Measurements from ENCODE around the gene ATP5ME.
"Not testable (repeated sequence)": the region's sequence is repeated elsewhere in the genome, so short reads cannot be mapped to it uniquely, and the experiment has no call there.

The ATP5ME gene

GRCh38 chr4:704971-705277 is 30.8 kb upstream of the ATP5ME start:
- DNase-seq, result no peak

GRCh38 chr4:704198-704891 is 30.3 kb upstream of the ATP5ME start:
- no peak for DNase-seq

GRCh38 chr4:703336-704197 is 29.5 kb upstream of the ATP5ME start:
- no peak for DNase-seq

DNA sequence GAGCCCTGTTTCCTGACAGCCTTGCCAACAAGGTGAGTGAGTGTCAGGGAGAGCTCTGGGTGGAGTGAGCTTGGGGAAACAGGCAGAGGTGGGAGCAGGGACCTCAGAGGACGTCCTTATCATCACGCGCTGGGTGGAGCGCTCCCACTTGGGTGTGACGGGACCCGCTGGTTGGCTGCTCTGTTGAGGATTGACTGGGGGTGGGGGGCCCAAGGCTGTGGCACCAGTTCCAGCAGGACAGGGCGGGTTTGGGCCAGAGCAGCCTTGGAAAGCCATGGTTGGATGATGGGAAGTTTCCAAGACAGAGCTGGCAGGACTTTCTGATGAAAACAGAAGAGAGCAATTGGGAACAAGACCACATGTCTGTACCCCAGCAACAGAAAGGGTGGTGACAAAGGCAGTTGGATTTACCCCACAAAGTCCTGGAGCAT is 28.6 kb upstream of the ATP5ME start:
- no peak for DNase-seq

GRCh38 chr4:700587-701264 is 26.6 kb upstream of the ATP5ME start:
- DNase-seq, result no peak

GRCh38 chr4:699816-700580 is 25.9 kb upstream of the ATP5ME start:
- no peak for DNase-seq

DNA sequence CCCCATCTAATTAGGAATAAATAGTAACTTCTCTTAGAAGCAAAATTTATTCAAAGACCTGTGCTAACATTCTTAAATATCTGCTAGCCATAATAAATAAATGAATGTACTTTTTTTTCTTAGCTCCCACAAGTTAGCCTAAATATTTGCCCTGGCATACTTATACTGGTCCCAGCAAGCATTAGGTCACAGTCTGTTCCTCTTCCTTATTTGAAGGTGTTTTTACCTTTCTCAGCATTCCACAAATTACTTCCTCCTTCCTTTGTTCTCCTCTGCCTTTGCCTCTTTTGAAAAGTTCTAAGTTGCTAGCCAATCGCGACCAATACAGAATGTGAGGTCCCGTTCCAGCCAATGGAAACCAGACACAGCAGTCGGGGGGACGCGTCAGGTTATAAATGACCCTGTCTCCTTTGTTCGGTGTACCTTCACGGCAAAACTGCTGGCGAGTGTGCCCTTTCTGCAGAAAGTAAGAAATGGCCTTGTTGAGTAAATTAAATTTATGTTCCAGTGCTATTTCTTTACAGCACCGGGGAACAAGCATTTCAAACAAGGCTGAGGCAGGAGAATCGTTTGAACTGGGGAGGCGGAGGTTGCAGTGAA is 20.4 kb upstream of the ATP5ME start:
- DNase-seq, result not testable (repeated sequence)

DNA sequence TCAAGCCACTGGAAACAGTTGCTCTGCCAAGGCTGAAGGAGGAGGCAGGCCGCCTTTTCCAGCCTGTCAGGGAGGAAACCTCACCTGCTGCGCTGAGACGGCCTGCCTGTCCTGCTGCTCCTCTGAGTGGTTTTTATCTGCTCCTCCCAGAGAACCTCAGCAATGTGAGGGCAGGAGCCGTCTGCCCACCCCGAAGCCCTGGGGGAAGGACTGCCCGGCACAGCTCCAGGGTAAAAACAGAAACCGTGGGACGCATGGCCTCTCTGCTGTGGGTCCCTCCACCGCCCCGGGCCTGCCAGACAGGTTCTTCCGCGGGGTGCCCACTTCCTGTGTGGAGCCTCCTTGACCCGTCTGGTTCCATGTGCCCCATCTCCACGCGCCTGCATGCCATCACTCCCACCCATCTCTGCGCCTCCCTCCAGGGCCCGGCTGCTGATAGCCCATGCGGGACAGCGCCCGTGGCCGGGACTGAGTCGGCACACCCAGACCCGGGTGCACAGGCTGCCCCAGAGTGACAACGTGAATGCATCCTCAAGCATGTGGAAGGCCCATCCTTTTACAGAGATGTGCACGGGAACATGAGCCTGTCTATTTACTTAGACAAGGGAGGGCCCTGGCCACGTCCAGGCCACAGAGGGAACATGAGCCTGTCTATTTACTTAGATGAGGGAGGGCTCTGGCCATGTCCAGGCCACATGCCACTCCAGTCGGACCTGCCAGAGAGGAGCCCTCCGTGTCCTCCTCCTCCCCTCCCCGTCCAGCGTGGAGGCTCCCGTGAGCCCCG is 18.9 kb upstream of the ATP5ME start:
- DNase-seq, result no peak

- no peak for DNase-seq
These were observed 15.6 kb upstream of the ATP5ME start for GRCh38 chr4:689723-690122.

DNA sequence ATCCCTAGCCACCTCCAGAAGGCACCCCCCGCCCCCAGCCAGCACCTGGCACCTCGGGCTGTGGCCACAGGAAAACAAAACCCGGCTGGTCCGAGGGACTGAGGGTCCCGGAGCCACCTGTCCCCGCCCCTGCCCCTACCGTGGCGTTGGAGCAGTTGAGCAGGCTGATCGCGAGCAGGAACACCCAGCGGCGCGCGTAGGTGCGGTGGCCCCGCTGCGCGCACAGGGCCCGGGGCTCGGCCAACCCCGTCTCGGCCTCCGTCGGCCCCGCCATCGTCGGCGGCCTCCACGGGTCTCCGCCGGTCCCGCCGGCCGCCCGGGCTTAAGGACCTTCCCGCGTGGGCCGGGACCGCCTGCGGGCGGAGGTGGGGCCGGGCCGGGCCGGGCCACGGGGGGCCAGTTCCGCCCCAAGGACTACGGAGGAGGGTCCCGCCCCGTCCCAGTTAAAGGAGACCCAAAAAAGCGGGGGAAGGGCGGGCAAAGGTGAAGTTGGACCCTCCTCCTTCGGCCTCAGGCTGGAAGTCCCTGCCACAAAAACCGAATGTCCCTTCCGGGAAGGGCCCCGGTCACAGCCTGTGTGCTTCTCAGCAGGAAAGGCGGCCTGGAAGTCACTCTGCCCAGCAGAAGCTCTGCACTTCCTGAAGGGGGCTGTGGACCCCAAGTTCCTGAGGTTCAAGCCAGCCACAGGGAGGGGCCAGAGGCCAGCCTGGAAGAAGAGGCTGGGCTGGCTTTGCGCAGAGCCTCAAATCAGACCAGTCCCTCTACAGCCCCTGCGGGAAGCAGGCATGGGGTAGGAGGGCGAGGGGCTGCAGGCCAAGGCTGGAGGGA is 15.0 kb upstream of the ATP5ME start, which contains the start of gene SLC49A3:
TSS of gene SLC49A3 (minus strand) at position 298 of the 828 bp plus-strand sequence. CDS start at position 274, 24 bp downstream.
- DNase-seq, result no peak

DNA sequence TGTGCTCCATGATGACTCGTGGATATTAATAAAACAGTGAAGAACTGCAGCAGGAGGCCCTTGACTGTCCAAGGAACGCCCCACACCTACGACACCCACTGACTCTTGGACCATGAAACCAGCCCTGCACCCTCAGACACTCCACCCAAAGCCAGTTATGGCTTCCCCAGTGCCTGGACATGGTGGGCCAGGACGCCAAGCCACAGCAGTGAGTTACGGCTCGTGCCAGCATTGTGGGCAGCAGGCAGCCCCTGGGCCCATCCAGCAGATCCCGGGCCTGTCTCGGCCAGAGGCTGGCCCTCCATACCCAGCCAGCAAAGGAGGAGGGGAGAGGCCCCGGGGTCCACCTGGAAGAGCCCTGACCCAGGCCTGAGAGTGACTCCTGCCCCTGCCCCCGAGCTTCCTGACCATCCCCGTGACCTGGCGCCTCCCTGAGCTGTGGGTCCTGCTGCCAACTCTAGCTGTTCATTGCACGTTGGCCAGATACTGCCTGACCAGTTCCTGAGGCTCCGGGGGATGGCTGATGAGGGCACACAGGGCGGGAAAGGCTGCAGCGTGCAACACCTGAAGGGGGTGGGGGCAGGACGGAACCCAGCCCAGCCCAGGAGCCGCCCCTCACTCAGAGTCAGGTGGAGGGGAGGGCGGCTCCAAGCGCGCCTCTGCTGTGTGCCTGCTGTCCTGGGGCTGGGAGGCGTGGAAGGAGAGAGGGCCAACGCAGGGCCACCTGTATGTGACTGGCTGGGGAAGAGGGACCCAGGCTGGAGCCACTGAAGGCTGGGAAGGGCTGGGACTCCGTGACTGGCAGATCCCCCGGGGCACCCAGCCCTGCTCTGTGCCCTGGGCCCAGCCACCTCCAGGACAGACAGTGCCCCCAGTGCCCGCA is 14.1 kb upstream of the ATP5ME start:
- no peak for DNase-seq

DNA sequence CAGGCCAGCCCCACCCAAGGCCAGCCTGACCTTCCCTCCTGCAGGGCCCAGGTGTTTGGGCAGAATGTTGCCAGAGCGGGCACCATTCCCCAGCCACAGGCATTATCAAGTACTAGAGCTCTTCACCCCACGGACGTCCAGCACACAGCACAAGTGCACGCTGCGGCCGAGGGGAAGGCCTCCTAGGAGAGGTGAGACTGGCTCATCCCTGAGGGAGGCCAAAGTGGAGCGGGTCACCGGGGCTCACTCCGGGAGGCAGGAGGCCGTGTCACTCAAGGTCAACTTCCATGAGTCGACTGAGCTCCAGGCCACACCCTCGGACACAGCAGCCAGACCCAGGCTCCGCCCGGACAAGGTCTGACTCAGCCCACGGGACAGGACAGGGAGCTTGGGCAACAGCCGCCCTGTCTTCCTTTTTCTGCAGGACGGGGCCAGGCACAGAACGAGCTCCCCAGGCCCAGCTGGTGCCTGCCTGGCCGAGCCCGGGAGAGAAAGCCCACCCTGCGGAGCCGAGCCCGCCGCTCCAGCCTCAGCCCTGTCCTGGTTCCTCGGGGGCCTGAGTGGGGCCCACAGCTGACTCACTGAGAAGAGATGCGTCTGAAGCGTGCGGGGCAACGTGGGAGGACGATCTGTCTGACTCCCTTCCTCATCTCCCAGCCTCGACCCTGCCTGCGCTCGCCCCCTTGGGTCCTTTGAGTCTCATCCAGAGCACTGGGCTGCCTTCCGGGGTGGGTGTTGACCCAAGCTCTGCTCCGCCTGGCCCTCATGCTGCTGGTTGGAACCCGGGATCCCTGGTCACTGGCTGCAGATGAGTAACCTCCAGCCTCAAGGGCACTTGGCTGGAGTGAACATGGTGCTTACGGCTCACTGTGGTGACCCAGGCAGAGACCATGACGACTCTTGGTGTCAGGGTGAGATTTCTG is 13.2 kb upstream of the ATP5ME start:
- no peak for DNase-seq

DNA sequence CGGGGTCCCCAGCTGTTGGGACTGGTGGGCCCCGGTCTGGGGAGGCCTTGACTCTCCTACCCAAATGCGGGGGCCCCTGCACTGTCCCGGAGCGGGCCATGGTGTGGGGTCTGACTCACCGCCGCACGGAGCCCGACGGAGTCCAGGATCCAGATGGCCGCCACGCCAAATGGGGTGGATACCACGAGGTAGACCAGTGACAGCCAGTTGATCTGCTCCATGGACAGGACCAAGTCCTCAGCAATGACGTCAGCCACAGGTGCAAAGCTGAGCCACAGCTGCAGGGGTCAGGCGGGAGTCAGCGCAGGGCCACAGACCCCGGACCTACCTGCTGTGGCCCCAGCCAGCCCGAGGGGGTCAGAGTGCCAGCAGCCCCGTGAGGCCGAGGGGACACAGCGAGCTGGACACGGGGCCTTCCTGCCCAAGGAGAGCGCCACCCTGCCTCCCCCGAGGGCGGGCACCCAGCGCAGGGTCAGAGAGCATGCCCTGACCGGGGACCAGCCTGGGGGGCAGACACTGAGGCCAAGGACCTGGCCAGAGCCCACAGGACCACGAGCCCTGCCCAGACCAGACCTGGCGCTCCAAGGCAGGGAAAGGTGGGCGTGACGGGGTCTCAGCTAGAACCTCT is 12.5 kb upstream of the ATP5ME start:
- no peak for DNase-seq

DNA sequence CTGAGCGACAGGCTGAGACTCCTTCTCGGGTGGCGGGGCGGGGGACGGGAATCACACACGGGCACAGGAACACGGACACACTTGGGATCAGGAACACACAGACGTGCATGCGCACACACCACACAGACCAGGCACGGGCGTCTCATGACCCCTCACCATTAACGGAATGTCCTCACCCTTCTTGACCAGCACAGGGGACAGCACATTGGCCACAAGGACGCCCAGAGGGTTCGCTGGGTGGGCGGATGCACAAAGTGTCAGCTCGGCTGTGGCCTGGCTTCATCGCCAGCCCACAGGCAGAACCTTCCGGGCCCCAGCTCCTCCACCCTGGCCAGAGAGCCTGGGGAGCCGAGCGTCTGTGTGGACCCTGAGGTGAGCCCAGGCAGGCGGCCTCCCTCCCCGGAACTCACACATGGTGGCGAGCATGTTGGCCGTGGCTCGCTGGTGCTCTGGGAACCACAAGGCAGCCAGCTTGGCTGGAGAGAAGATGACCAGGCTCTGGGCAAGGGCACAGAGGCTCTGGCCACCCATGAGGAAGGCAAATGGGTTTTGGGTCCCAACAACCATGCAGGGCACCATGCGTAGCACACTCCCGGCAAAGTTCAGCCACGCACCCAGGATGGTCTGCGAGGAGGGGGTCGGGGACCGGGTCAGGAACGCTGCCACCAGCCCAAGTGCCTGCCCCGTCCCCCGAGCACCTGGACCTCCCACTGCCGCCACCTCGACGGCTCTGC is 11.8 kb upstream of the ATP5ME start:
- no peak for DNase-seq

DNA sequence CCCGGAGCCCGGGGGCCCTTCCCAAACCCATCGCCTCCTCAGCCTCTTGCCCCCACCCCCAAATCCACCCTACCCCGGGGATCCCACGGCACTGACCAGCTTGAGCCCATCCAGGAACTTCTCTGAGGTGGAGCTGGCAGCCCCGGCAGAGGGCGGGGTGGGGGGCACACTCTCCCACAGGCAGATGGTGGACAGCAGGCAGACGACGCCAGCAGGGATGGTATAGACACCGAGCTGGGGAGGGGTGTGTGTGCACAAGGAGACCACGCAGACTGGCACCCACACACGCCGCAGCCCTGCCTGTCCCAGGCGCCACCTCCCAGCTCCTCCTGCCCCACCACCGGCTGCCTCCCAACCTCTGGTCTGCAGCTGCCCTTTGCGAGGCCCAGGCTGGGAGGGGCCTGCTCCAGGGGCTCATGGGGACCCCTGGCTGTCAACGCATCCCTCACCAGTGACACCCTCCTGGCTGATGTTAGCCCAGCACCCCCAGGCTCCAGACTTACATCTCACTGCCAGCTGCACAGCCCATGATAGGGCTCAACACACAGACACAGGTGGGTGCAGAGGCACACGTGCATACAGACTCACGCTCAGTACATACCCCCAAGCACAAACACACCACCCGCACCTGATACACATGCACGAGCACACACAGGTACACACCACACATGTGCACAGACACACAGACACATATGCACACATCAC is 10.7 kb upstream of the ATP5ME start:
- DNase-seq, result no peak

DNA sequence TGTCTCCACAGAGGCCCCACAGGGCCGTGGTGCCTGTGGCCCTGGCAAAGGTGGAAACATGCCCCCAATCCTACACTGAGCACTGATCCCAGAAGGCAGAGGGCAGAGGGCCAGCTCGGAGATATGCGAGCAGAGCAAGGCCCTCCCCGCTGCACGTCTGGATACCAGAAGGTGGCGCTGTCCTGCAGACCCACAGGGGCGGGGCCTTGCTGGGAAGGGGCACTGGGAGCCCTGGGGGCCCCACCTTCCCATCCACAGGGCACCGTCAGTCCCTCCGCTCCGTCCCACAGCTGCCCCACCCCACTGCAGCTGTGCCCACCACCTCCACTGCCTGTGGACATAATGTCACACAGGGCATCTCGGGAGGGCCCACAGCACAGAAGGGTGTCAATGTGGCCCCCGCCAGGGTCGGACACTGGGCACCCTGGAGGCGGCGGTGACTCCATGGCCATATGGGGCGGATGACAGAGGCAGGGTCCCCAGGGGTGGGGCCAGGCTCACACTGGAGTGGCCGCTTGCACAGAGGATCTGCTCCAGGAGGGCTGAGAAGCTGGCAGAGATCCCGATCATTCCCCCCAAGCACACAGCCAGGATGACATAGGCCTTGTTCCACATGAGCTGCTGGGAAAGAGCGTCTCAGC is 10.0 kb upstream of the ATP5ME start:
- no peak for DNase-seq
